GM21423 (cell line): ENCODE data around the gene ADCY5.
"Not testable (repeated sequence)": the region's sequence is repeated elsewhere in the genome, so short reads cannot be mapped to it uniquely, and the experiment has no call there.

Experiments
- ATAC-seq: cut with Tn5 transposase; IDR thresholded peaks from one replicate; pipeline ENCODE4 v1.9.1; 2021; ENCODE audit warnings: mild to moderate bottlenecking, moderate library complexity; ENCODE audit not compliant: unreplicated experiment

ADCY5 gene

GRCh38 chr3:123278446-123278845 is 170.4 kb downstream of the ADCY5 start:
- no peak for ATAC-seq

- ATAC-seq = no peak
Observed at GRCh38 chr3:123277106-123277505, 171.8 kb downstream of the ADCY5 start.

- ATAC-seq = no peak
Observed at GRCh38 chr3:123276346-123277006, 172.4 kb downstream of the ADCY5 start.

GRCh38 chr3:123275691-123276090 is 173.2 kb downstream of the ADCY5 start:
- no peak for ATAC-seq

- ATAC-seq = no peak
Observed at GRCh38 chr3:123272547-123272946, 176.3 kb downstream of the ADCY5 start.

- no peak for ATAC-seq
Observed at GRCh38 chr3:123271466-123272159, 177.3 kb downstream of the ADCY5 start.

GRCh38 chr3:123270818-123271217 is 178.1 kb downstream of the ADCY5 start:
- no peak for ATAC-seq

GRCh38 chr3:123267821-123268220 is 181.1 kb downstream of the ADCY5 start:
- no peak for ATAC-seq

- no peak for ATAC-seq
Observed at GRCh38 chr3:123263941-123264340, 184.9 kb downstream of the ADCY5 start.

GRCh38 chr3:123262868-123263267 is 186.0 kb downstream of the ADCY5 start:
- ATAC-seq = no peak

GRCh38 chr3:123262226-123262625 is 186.7 kb downstream of the ADCY5 start:
- no peak for ATAC-seq

- ATAC-seq = peak; percentile 51
Observed at GRCh38 chr3:123261666-123262065, 187.2 kb downstream of the ADCY5 start.

GRCh38 chr3:123258811-123259420 is 190.0 kb downstream of the ADCY5 start:
- ATAC-seq = no peak

GRCh38 chr3:123258359-123258758 is 190.5 kb downstream of the ADCY5 start:
- ATAC-seq = no peak

- no peak for ATAC-seq
Observed at GRCh38 chr3:123256256-123256655, 192.6 kb downstream of the ADCY5 start.

- ATAC-seq = no peak
Observed at GRCh38 chr3:123246866-123247265, 202.0 kb downstream of the ADCY5 start.

- ATAC-seq = no peak
Observed at GRCh38 chr3:123244128-123244527, 204.8 kb downstream of the ADCY5 start.

GRCh38 chr3:123239756-123240155 is 209.1 kb downstream of the ADCY5 start:
- ATAC-seq = no peak

GRCh38 chr3:123239186-123239585 is 209.7 kb downstream of the ADCY5 start:
- not testable (repeated sequence) for ATAC-seq

GRCh38 chr3:123236902-123237301 is 212.0 kb downstream of the ADCY5 start:
- ATAC-seq = no peak
